Sigmoid colon (tissue), 7 donors: ENCODE results near the gene YWHAG. TPM values are rescaled to one million over a fixed set of nuclear protein-coding genes. Genes with fewer than 3 reads are reported as not detected.
A peak's percentile ranks its signal among the peaks of the same experiment; 100 is the strongest.

Experiments
- DNase-seq: peaks from one replicate; pipeline ENCODE4 v3.0.0-alpha.2; 2019
- H3K27ac ChIP-seq, 4 donors: fragments of 200-600 bp; sonication (generic); one replicate each; pipeline ENCODE4 v1.5.1; 2016 to 2019; ENCODE audit warnings: mild to moderate bottlenecking in 1 of 4
- H3K27me3 ChIP-seq, 3 donors: fragments of 200-600 bp; sonication (generic); one replicate each; pipeline ENCODE4 v1.5.1; 2019; ENCODE audit warnings: mild to moderate bottlenecking in 1 of 3
- H3K36me3 ChIP-seq, 4 donors: fragments of 200-600 bp; sonication (generic); one replicate each; pipeline ENCODE4 v1.5.1; 2016 to 2019
- H3K4me1 ChIP-seq, 4 donors: fragments of 200-600 bp; sonication (generic); one replicate each; pipeline ENCODE4 v1.5.1; 2017 to 2019
- H3K4me3 ChIP-seq, 4 donors: fragments of 200-600 bp; sonication (generic); one replicate each; pipeline ENCODE4 v1.5.1; 2017 to 2019; ENCODE audit warnings: mild to moderate bottlenecking in 2 of 4, moderate library complexity in 1 of 4
- H3K9me3 ChIP-seq, 4 donors: fragments of 200-600 bp in 3 of 4; sonication (generic) in 3 of 4; one replicate each; pipeline versions ENCODE4 v1.5.1 to v1.6.1; 2013 to 2019
- EP300 ChIP-seq, 4 donors: sonication (generic); formaldehyde crosslinking; IDR thresholded peaks; one replicate each; pipeline ENCODE4 v1.6.1; 2017; ENCODE audit warnings: antibody characterized with exemption in 4 of 4
- POLR2A ChIP-seq, 2 donors: fragments of 450-650 bp; IDR thresholded peaks; one replicate each; pipeline ENCODE4 v1.6.1; 2016; ENCODE audit warnings: antibody characterized with exemption in 2 of 2, mild to moderate bottlenecking in 2 of 2, moderate library complexity in 2 of 2
- POLR2AphosphoS5 ChIP-seq, 4 donors: sonication (generic); formaldehyde crosslinking; IDR thresholded peaks; one replicate each; pipeline ENCODE4 v1.6.1; 2017; ENCODE audit warnings: antibody characterized with exemption in 4 of 4
- WGBS, 2 donors: extraction: QIAGEN DNeasy Blood & Tissue Kit; methylation state at CpG; one replicate each; pipeline ENCODE4 v1.1.7; 2013; 5-methylcytosine and 5-hydroxymethylcytosine counted together
- intact Hi-C: fragments of 100-400 bp; cut with DNase I; formaldehyde crosslinking; loops from one replicate; pipeline ENCODE4 v1.15.1; 2023
- polyA plus RNA-seq, 3 donors: library from polyadenylated mRNA; stranded (reverse); fragments of 200-250 nt; gene quantifications; one replicate each; pipeline ENCODE4 v1.2.3, GENCODE V29; 2013
- total RNA-seq, 4 donors: library from RNA; depleted of rRNA; stranded (reverse); fragments of >200 nt; gene quantifications; one replicate each; pipeline ENCODE4 v1.1.0, GENCODE V29; 2016
- TF ChIP-seq, protein P1 (sequence below), 4 experiments: fragments of 450-650 bp in 3 of 4; fragments of 200-600 bp in 1 of 4; IDR thresholded peaks; one replicate each; pipeline ENCODE4 v1.5.1; 2016 to 2019; ENCODE audit warnings: antibody characterized with exemption in 4 of 4, mild to moderate bottlenecking in 3 of 4, moderate library complexity in 2 of 4
- donor health status: healthy with polysubstance abuse.
- donor health status: Bipolar disorder and iron deficiency.
- donor health status: healthy.

YWHAG gene
- total and polyA plus RNA-seq, 7 donors, result 42.5 to 64.0 (median 54.2) TPM

DNA sequence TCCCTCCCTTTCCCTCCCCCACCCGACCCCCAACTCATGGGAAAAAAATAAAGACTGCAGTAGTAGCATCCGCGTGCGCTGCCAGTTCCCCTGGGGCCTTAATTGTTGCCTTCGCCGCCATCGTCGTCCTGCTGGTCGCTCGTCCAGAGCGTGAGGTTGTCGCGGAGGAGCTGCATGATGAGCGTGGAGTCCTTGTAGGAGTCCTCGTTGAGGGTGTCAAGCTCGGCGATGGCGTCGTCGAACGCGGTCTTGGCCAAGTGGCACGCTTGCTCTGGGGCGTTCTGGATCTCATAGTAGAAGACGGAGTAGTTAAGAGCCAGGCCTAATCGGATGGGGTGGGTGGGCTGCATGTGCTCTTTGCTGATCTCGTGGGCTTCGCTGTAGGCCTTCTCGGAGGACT lies 29.3 kb downstream of the YWHAG start:
- Histone ChIP-seq H3K4me3 (no peak overlapping the region), H3K36me3 (peaks cover 0 to 48% (median 16%) of the 10 kb centered on the region in 4 donors), H3K9me3 (no peaks in the 10 kb centered on the region), H3K4me1 (peaks cover 0 to 58% (median 35%) of the 10 kb centered on the region in 4 donors), H3K27me3 (no peaks in the 10 kb centered on the region), H3K27ac (no peak overlapping the region)
- DNase-seq, result peak; percentile 53
- 95 to 96% methylated on average over 29 of the region's 29 CpGs for WGBS, 2 donors
- intact Hi-C loops, result no loop called here
- TF ChIP-seq, protein P1, sequence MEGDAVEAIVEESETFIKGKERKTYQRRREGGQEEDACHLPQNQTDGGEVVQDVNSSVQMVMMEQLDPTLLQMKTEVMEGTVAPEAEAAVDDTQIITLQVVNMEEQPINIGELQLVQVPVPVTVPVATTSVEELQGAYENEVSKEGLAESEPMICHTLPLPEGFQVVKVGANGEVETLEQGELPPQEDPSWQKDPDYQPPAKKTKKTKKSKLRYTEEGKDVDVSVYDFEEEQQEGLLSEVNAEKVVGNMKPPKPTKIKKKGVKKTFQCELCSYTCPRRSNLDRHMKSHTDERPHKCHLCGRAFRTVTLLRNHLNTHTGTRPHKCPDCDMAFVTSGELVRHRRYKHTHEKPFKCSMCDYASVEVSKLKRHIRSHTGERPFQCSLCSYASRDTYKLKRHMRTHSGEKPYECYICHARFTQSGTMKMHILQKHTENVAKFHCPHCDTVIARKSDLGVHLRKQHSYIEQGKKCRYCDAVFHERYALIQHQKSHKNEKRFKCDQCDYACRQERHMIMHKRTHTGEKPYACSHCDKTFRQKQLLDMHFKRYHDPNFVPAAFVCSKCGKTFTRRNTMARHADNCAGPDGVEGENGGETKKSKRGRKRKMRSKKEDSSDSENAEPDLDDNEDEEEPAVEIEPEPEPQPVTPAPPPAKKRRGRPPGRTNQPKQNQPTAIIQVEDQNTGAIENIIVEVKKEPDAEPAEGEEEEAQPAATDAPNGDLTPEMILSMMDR (IDR thresholded peaks at IDR 0.05), result no peak
- TF ChIP-seq EP300 (IDR thresholded peaks at IDR 0.05) (no peak), POLR2AphosphoS5 (IDR thresholded peaks at IDR 0.05) (no peak), POLR2A (IDR thresholded peaks at IDR 0.05) (no peak)

DNA sequence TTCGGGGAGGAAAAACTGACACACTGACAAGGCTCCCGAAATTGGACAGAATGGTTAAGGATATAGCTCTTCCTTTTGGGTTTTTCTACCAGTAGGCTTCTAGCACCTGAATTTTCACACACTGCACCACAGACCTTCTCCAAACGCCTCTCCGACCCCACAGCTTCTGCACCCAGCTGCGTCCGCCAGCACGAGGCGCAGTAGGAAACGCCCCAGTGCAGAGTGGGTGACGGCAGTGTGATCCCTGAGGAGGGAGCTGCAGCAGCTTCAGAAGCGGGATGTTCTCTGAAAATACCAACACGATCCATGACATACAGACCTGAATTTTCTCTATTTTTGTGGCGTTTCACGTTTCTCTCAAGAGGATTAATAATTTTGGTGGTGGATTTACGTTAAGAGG lies 30.4 kb downstream of the YWHAG start:
- 86 to 88% methylated on average over 15 of the region's 15 CpGs for WGBS, 2 donors

DNA sequence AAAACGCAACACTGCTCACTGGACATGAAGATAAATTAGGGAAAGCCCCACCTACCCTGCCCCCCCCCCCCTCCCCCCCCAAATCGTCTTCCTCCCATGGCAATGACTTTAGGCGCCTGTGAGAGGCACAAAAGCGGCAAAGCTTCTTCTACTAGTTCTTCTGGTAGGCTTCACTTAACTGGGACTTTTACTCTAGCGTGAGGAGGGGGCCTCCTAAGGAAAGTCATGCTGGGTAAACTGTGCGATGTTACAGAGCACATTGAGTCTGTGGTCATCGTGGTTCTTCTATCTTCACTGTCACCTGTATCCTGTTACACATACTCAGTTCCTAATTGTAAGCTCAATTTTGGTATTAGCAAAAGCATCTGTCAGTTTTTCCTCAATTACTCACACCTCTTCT lies 31.2 kb downstream of the YWHAG start:
- Histone ChIP-seq H3K9me3 (no peaks in the 10 kb centered on the region), H3K27ac (peak overlapping the region in 1 of 4 donors; percentile 48), H3K4me1 (peaks cover 0 to 40% (median 16%) of the 10 kb centered on the region in 4 donors), H3K36me3 (peaks cover 0 to 48% (median 16%) of the 10 kb centered on the region in 4 donors), H3K27me3 (no peaks in the 10 kb centered on the region), H3K4me3 (no peak overlapping the region)
- intact Hi-C loops, result no loop called here
- WGBS, 2 donors, result 51 to 64% methylated on average over 7 of the region's 7 CpGs
- peak; percentile 4 for DNase-seq
- TF ChIP-seq EP300 (IDR thresholded peaks at IDR 0.05), result no peak
- TF ChIP-seq, protein P1 (IDR thresholded peaks at IDR 0.05), result no peak
- no peak for TF ChIP-seq POLR2AphosphoS5 (IDR thresholded peaks at IDR 0.05)
- no peak for TF ChIP-seq POLR2A (IDR thresholded peaks at IDR 0.05)

More for the DNA sequence above, 30.4 kb downstream of the YWHAG start:
- no peaks in the 10 kb centered on the region for H3K27me3 ChIP-seq
- H3K4me1 ChIP-seq, result peaks cover 0 to 47% (median 24%) of the 10 kb centered on the region in 4 donors
- no peak overlapping the region for H3K4me3 ChIP-seq
- DNase-seq, result peak; percentile 37
- no peaks in the 10 kb centered on the region for H3K9me3 ChIP-seq
- peaks cover 0 to 48% (median 16%) of the 10 kb centered on the region in 4 donors for H3K36me3 ChIP-seq
- intact Hi-C loops, result no loop called here
- TF ChIP-seq, protein P1 (IDR thresholded peaks at IDR 0.05), result no peak
- TF ChIP-seq POLR2AphosphoS5 (IDR thresholded peaks at IDR 0.05) (no peak), POLR2A (IDR thresholded peaks at IDR 0.05) (no peak), EP300 (IDR thresholded peaks at IDR 0.05) (no peak)
- peak overlapping the region in 1 of 4 donors; percentile 48 for H3K27ac ChIP-seq

DNA sequence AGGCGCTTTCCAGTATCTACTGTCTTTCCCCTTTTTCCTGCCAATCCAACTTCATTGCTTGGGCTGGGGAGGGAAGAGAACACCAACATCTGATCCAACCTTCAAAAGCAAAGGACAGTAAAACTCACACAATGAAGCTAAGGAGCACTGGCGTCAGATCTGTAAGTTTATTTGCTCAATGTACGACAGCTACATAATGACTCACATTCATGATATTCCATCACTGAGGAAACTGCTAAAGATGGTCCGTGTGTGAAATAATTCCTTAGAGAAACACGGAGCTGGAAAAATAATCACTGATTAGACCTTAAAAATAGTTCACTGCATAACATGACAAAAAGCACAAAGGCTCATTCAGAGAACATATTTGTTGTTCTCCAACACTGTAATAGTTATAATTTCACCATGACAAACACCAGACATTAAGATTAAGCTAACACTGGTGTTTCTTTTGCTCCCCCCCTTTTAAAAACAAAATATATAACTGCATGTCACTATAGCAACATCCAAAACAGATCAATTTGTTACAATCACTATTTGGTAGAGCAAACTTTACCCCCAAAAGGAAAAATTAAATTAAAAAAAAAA lies 32.1 kb downstream of the YWHAG start:
- WGBS, 2 donors, result 64 to 85% methylated on average over 5 of the region's 5 CpGs
- H3K36me3 ChIP-seq, result peaks cover 0 to 42% (median 16%) of the 10 kb centered on the region in 4 donors
- TF ChIP-seq POLR2A (IDR thresholded peaks at IDR 0.05), result no peak
- TF ChIP-seq, protein P1 (IDR thresholded peaks at IDR 0.05), result no peak
- no peak for TF ChIP-seq EP300 (IDR thresholded peaks at IDR 0.05)
- peak in 1 of 4 donors; percentile 12 for TF ChIP-seq POLR2AphosphoS5 (IDR thresholded peaks at IDR 0.05)
- no peaks in the 10 kb centered on the region for H3K27me3 ChIP-seq
- intact Hi-C loops, result no loop called here
- no peaks in the 10 kb centered on the region for H3K9me3 ChIP-seq
- DNase-seq, result no peak
- H3K27ac ChIP-seq, result peak overlapping the region in 1 of 4 donors; percentile 48
- H3K4me3 ChIP-seq, result no peak overlapping the region
- peaks cover 0 to 31% (median 12%) of the 10 kb centered on the region in 4 donors for H3K4me1 ChIP-seq
